Measurements from ENCODE around the gene CFAP410.

DNA sequence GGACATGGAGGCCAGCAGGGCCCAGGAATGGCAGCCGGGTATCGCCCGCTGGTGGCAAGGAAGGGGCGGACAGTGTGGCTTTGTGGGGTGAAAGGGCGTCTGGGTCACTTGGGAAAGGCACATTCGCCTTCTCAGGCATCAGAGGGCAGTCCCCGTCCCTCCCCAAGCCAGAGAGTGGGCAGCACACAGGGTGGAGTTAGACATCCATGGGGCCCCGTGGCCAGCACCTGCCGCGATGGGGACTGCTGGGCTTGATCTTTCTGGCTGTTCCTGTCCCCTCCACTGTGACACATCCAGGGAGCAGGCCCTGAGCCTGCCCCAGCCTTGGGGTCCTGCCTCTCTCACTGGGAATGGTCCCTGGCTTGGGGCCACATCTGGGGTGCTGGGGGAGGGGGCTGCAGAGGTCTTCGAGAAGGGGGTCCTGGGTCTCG is 10.2 kb upstream of the CFAP410 start:
- TF ChIP-seq, protein P1, sequence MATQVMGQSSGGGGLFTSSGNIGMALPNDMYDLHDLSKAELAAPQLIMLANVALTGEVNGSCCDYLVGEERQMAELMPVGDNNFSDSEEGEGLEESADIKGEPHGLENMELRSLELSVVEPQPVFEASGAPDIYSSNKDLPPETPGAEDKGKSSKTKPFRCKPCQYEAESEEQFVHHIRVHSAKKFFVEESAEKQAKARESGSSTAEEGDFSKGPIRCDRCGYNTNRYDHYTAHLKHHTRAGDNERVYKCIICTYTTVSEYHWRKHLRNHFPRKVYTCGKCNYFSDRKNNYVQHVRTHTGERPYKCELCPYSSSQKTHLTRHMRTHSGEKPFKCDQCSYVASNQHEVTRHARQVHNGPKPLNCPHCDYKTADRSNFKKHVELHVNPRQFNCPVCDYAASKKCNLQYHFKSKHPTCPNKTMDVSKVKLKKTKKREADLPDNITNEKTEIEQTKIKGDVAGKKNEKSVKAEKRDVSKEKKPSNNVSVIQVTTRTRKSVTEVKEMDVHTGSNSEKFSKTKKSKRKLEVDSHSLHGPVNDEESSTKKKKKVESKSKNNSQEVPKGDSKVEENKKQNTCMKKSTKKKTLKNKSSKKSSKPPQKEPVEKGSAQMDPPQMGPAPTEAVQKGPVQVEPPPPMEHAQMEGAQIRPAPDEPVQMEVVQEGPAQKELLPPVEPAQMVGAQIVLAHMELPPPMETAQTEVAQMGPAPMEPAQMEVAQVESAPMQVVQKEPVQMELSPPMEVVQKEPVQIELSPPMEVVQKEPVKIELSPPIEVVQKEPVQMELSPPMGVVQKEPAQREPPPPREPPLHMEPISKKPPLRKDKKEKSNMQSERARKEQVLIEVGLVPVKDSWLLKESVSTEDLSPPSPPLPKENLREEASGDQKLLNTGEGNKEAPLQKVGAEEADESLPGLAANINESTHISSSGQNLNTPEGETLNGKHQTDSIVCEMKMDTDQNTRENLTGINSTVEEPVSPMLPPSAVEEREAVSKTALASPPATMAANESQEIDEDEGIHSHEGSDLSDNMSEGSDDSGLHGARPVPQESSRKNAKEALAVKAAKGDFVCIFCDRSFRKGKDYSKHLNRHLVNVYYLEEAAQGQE (IDR thresholded peaks at IDR 0.05; ENCODE audit: insufficient replicate concordance, low read depth): no peak
- TF ChIP-seq, protein P2, sequence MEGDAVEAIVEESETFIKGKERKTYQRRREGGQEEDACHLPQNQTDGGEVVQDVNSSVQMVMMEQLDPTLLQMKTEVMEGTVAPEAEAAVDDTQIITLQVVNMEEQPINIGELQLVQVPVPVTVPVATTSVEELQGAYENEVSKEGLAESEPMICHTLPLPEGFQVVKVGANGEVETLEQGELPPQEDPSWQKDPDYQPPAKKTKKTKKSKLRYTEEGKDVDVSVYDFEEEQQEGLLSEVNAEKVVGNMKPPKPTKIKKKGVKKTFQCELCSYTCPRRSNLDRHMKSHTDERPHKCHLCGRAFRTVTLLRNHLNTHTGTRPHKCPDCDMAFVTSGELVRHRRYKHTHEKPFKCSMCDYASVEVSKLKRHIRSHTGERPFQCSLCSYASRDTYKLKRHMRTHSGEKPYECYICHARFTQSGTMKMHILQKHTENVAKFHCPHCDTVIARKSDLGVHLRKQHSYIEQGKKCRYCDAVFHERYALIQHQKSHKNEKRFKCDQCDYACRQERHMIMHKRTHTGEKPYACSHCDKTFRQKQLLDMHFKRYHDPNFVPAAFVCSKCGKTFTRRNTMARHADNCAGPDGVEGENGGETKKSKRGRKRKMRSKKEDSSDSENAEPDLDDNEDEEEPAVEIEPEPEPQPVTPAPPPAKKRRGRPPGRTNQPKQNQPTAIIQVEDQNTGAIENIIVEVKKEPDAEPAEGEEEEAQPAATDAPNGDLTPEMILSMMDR (IDR thresholded peaks at IDR 0.05; ENCODE audit: insufficient read depth, low read length): no peak
- TF ChIP-seq POLR2AphosphoS5 (IDR thresholded peaks at IDR 0.05; ENCODE audit: low read depth) (no peak), SPI1 (IDR thresholded peaks at IDR 0.05; ENCODE audit: borderline replicate concordance, low read depth) (no peak), GABPA (IDR thresholded peaks at IDR 0.05; ENCODE audit: low read depth) (no peak)

Measured in HL-60 (cell line).